Fibroblast of pulmonary artery (primary cell): ENCODE measurements around the gene FMN1.

ENCODE experiments used
- DNase-seq: peaks from one replicate; pipeline ENCODE4 v3.0.0-alpha.2; 2010; ENCODE audit warnings: low read depth
- H3K4me3 ChIP-seq: replicated peaks from 2 replicates; pipeline ENCODE4 v1.5.1; 2011; ENCODE audit warnings: low read depth, mild to moderate bottlenecking, control low read depth, low read length, moderate library complexity
- CTCF ChIP-seq: IDR thresholded peaks from 2 replicates; pipeline ENCODE4 v1.5.1; 2011; ENCODE audit warnings: mild to moderate bottlenecking, control low read depth, low read length, inconsistent platforms; ENCODE audit errors: missing control alignments

The FMN1 gene

GRCh38 chr15:33149919-33150318, 44.6 kb downstream of the FMN1 start:
- no peak overlapping the region for H3K4me3 ChIP-seq
- DNase-seq, result no peak
- TF ChIP-seq CTCF, result no peak

GRCh38 chr15:33148129-33148751, 46.3 kb downstream of the FMN1 start:
- TF ChIP-seq CTCF, result no peak
- DNase-seq, result no peak
- no peak overlapping the region for H3K4me3 ChIP-seq

- no peak for DNase-seq
- H3K4me3 ChIP-seq, result no peak overlapping the region
- no peak for TF ChIP-seq CTCF
Measured at GRCh38 chr15:33146051-33146450, 48.5 kb downstream of the FMN1 start.

GRCh38 chr15:33145447-33145846, 49.1 kb downstream of the FMN1 start:
- no peak for DNase-seq
- no peak overlapping the region for H3K4me3 ChIP-seq
- no peak for TF ChIP-seq CTCF

DNA sequence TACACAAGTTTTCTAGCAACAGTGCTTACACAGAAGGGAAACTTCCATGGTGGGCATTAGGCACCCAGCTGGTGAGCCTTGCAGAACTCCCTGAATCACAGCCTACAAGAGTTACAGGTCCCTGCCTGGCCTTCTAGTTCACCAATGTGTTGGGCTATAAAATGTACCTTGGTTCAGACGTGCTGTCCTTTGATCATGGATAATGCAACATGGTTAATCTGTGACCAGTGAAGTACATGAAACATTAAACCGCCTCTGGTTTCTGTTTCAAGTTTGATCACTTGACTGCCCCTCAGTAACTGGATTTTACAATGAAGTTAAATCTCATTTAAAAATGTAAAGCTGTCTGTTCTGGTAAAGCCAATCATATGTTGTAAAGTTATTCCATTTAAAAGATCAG, 51.8 kb downstream of the FMN1 start:
- no peak for DNase-seq
- H3K4me3 ChIP-seq, result no peak overlapping the region
- no peak for TF ChIP-seq CTCF

GRCh38 chr15:33138000-33138399, 56.5 kb downstream of the FMN1 start:
- no peak for DNase-seq
- no peak for TF ChIP-seq CTCF
- H3K4me3 ChIP-seq, result no peak overlapping the region

- H3K4me3 ChIP-seq, result no peak overlapping the region
- no peak for DNase-seq
- TF ChIP-seq CTCF, result no peak
Measured at GRCh38 chr15:33137101-33137500, 57.4 kb downstream of the FMN1 start.
